ENCODE measurements around the gene FAM13C. TPM values are rescaled to one million over a fixed set of nuclear protein-coding genes. Genes with fewer than 3 reads are reported as not detected.
A peak's percentile ranks its signal among the peaks of the same experiment; 100 is the strongest.
"Not testable (repeated sequence)": the region's sequence is repeated elsewhere in the genome, so short reads cannot be mapped to it uniquely, and the experiment has no call there.

The FAM13C gene
- total RNA-seq, result 10 to 100 TPM in 2 of 4 donors, 1 to 10 TPM in 2; 5.0 to 18.5 (median 9.7) TPM

GRCh38 chr10:59362144-59362958, at the start of gene FAM13C:
Gene FAM13C, minus strand, starts transcription at chr10:59362549. Its CDS starts 89 bp downstream, at chr10:59362460.
- 0 to 2% methylated on average over 25 to 40 of the region's 41 CpGs for WGBS, 2 donors
- peak; percentile 47 to 93 for DNase-seq (ENCODE audit: low spot score in 2 of 2)
- no peak for TF ChIP-seq CTCF (IDR thresholded peaks at IDR 0.05)
- TF ChIP-seq POLR2A (IDR thresholded peaks at IDR 0.05), result no peak
- H3K4me3 ChIP-seq (ENCODE audit: low read depth, poor library complexity, severe bottlenecking), result peak within 1 kb of the TSS; percentile 17
- intact Hi-C loops (cut with DNase I; ENCODE audit: low total_unique reads), result no loop called here

- 88 to 89% methylated on average over 3 of the region's 3 CpGs for WGBS, 2 donors
- no peak overlapping the region for H3K4me3 ChIP-seq (ENCODE audit: low read depth, poor library complexity, severe bottlenecking)
- no peak for DNase-seq (ENCODE audit: low spot score in 2 of 2)
- TF ChIP-seq CTCF (IDR thresholded peaks at IDR 0.05) (no peak), POLR2A (IDR thresholded peaks at IDR 0.05) (no peak)
- intact Hi-C loops (cut with DNase I; ENCODE audit: low total_unique reads), result no loop called here
These were observed 42.9 kb upstream of the FAM13C start for GRCh38 chr10:59405235-59405634.

GRCh38 chr10:59400214-59400613, 37.9 kb upstream of the FAM13C start:
- no peak overlapping the region for H3K4me3 ChIP-seq (ENCODE audit: low read depth, poor library complexity, severe bottlenecking)
- WGBS, 2 donors, result 59 to 71% methylated on average over 1 of the region's 1 CpG
- DNase-seq (ENCODE audit: low spot score in 2 of 2), result no peak
- TF ChIP-seq CTCF (IDR thresholded peaks at IDR 0.05) (no peak), POLR2A (IDR thresholded peaks at IDR 0.05) (no peak)
- intact Hi-C loops (cut with DNase I; ENCODE audit: low total_unique reads), result no loop called here

GRCh38 chr10:59399329-59399728, 37.0 kb upstream of the FAM13C start:
- intact Hi-C loops (cut with DNase I; ENCODE audit: low total_unique reads); DNase-seq (ENCODE audit: low spot score in 2 of 2): not testable (repeated sequence)
- WGBS, 2 donors, result 96% methylated on average over 4 of the region's 4 CpGs

GRCh38 chr10:59397961-59398360, 35.6 kb upstream of the FAM13C start:
- TF ChIP-seq CTCF (IDR thresholded peaks at IDR 0.05) (no peak), POLR2A (IDR thresholded peaks at IDR 0.05) (no peak)
- 91% methylated on average over 3 of the region's 3 CpGs for WGBS, 2 donors
- intact Hi-C loops (cut with DNase I; ENCODE audit: low total_unique reads), result no loop called here
- H3K4me3 ChIP-seq (ENCODE audit: low read depth, poor library complexity, severe bottlenecking), result no peak overlapping the region
- DNase-seq (ENCODE audit: low spot score in 2 of 2), result no peak

More at GRCh38 chr10:59399329-59399728, 37.0 kb upstream of the FAM13C start:
- H3K4me3 ChIP-seq (ENCODE audit: low read depth, poor library complexity, severe bottlenecking), result not testable (repeated sequence)

- no peak overlapping the region for H3K4me3 ChIP-seq (ENCODE audit: low read depth, poor library complexity, severe bottlenecking)
- DNase-seq (ENCODE audit: low spot score in 2 of 2), result no peak
- intact Hi-C loops (cut with DNase I; ENCODE audit: low total_unique reads), result no loop called here
- TF ChIP-seq POLR2A (IDR thresholded peaks at IDR 0.05) (no peak), CTCF (IDR thresholded peaks at IDR 0.05) (no peak)
These were observed 33.6 kb upstream of the FAM13C start for GRCh38 chr10:59395984-59396383.
